NCI-H345 treated with DMSO at 0.1 percent for 48 hours (cell line): ENCODE data around the gene SH3BP2.

ENCODE experiments used
- DNase-seq: peaks from one replicate; lab custom pipeline; 2025; ENCODE audit not compliant: unreplicated experiment; lab: John Stamatoyannopoulos, UW

Gene SH3BP2

DNA sequence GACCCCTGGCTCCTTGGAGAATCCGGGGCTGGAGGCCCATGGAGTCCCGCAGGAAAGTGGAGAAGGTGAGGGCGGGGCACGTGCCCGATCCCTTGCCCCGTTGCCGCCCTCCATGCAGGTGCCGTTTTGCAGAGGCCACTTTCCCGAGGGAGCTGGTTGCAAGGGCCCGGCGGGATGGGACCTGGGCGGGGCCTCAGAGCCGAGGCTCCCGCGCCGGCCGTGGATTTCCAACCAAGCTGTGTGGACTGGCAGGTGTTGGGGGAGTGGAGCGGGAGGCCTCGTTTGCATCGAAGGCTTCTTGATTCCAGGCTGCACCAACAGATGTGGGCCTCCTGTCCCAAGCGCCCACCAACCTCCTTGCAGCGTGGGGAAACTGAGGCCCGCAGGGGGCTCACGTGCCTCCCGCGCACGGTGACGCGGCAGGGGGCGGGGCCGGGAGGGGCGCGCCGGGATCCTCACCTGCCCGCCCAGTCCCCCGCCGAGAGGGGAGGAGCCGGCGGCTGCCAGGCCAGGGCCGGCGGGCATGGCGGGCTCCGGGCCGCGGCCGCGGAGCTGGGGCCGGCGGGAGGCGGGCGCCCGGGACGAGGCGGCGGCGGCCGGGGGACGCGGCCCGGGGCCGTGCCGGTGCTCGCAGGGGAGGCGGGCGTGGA lies 24.9 kb downstream of the SH3BP2 start:
- DNase-seq, result no peak

DNA sequence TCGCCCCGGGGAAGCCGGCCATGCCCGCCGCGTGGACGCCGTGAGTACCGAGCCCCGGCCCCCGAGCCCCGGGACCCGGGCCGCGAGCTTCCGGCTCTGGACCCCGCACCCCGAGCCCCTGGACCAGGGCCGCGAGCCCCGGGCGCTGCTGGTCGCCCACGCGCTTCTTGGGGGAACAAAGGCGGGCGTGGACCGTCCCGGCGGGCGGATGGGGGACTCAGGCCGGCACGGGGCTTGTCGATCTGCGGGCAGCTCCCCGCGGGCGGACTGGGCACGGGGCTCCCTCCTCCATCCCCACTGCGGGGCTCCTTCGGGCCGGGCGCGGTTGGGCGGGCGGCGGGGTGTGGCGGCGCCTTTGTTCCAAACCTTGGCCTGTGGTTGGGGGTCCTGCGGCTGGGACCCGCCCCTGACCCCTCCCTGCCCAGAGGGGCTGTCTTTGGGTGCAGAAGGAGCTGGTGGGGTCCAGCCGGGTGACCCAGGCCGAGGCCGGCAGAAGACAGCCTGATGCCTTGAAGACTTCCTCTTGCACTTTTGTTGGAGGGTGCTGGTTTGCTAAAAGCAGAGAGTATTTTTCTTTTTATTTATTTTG lies 25.6 kb downstream of the SH3BP2 start:
- no peak for DNase-seq

DNA sequence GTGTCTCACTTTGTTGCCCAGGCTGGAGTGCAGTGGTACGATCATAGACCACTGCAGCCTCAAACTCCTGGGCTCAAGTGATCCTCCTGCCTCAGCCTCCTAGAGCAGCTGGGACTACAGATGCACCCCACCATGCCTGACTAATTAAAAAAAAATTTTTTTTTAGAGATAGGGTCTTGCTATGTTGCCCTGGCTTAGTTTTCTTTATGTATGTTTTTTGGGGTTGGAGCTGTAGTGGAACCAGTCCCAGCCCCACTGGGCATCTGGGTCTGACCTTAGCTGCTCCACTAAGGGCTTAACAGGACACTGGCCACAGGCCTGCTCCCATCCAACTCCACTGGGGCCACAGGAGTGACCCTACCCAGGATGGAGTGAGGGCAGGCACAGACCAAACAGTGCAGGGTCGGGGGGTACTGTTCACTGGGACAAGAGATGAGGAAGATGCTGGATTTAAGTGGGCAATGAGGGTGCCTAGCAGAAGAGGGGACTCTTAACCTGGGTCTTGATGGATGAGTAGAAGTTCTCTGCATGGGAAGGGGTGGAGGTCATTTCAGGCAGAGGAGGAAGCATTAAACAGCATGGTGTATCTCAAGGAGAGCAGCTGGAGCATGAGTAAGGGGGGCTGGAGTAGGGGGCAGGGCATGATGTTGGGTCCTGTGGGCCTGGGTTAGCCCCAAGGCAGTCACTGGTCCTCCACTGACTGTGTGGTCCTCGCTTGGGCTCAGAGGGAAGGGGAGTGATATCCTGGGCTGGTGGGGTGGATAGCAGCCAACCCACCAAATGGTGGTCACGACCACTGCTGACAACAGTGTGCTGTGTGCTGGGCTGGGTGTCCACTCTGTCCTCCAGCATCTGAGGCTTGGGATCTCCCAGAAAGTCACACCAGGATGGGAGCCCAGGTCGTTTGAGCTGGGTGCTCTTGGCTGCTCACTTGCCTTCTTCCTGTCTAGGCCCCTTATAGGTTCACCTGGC lies 26.6 kb downstream of the SH3BP2 start:
- DNase-seq, result no peak

DNA sequence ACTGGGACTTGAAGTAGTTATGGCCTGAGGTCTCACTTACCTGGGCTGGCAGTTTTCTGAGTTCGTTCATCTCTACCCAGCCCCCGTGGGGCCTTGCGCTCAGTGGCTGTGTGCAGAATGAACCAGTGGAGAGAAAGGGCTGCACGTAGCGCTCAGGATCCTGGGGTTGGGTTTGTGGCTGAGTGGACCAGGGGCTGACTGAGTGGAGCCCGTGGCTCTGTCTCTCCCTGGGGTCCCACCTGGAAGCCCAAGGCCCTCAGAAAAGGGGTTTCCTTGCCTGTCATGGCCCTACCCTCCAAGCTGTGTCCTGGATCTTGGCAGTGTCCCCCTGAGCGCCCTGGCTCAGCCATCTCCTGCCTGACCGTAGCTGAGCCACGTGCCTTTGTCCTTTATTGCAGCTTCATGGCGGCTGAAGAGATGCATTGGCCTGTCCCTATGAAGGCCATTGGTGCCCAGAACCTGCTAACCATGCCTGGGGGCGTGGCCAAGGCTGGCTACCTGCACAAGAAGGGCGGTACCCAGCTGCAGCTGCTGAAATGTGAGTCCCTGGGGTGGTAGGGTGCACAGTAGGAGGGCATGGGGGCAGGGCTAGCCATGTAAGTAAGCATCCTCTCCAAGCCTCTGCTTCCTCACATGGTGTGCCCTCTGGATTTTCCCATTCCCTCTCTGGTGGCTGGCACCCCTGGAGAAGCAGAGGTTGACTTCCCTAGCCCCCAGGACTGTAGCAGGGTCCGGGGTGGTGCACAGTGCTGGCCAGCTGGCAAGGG lies 27.5 kb downstream of the SH3BP2 start:
- DNase-seq, result no peak

DNA sequence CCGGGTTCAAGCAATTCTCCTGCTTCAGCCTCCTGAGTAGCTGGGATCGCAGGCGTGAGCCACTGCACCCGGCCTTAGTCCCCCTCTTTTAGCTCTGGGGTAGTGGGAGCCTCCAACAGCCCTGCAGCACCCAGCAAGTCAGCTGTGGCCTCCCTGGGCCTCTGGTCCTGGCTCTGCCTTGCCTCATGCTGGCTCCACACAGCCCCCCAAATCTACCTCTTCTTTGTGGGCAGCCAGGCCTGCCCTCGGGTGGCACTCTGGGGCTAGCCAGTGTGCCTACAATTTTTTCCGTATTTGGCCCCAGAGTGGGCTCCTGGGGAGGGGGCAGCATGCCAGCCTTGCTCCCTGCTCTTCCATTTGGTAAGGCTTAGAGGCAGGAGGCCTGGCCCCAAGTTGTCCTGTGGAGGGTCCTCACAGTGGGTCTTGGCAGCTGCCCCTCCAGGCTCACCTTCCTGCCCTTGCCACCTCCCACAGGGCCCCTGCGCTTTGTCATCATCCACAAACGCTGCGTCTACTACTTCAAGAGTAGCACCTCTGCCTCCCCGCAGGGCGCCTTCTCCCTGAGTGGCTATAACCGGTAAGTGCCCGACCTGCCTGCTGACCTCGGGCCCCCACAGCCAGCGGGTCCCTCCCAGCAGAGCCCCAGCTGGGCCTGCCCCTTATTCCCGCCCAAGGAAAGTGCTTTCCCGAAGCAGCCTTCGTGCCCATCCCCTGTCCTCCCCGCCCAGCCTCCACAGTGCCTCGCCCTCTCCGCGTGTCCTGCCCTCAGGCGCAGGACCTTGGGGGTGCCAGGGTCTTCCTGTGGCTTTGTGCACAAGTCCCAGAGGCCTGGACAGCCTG lies 29.8 kb downstream of the SH3BP2 start:
- DNase-seq, result no peak

DNA sequence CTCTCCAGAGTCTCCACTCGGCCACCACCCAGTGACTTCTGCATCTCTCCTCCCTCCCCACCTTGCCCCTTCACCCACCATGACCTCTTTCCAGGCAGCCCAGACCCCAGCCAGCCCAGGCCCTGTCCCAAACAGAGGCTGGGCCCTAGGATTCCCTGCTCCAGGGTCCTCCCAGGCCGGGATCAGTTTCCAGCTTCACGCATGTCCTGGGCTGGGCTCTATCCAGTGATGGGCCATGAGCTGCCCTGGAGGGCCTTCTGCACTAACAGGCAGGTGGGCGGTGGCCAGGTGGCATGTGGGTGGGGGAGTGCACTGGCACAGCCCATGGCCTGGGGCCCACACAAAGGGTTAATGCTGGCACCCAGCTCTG lies 30.4 kb downstream of the SH3BP2 start:
- DNase-seq, result no peak

DNA sequence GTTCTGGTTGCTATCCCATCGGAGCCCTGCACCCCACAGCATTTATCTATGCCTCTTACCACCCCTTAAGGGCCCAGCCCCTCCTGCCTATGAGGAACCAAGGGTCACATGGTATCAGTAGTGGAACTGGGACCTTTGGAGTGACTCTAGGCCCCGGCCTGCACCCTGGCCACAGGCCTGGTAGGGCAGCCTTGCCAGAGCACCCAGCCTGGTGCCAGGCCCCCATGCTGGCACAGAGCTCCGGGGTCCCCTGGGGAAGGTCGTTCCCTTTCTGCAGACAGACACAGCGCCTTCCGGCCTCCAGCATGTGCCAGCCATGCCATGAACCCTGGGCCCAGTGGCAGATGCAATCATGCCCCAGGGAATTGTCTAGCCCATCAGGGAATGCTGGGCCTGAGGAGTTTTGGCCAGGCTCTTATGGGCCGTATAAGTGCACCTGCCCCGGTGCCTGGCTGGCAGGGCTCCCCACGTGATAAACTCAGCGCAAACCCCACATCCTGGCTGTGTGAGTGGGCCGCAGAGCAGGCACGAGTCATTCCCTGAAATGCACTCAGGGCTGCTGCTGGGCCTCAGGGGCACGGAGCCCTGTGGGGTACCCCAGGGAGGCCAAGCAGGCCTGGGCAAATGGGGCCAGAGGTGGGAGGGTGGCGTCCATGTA lies 30.9 kb downstream of the SH3BP2 start:
- DNase-seq, result no peak

DNA sequence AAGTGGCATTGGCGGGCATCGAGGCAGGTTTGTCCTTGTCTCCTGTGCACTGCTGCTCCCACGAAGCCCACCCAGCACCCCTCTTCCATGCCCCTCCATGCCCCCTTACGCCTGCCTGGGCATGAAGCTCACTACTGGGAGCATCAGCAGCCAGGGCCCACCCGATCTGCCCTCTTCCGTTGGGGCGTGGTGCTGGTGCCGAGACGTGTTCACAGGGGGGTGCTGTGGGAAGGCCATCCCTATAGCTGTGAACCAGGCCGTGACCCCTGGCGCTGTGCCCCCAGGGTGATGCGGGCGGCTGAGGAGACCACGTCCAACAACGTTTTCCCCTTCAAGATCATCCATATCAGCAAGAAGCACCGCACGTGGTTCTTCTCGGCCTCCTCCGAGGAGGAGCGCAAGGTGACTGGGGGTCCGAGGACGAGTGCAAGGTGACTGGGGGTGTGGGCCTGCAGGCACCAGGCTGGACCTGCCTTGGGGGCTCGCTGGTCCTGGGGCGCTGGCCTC lies 31.5 kb downstream of the SH3BP2 start:
- DNase-seq, result no peak

DNA sequence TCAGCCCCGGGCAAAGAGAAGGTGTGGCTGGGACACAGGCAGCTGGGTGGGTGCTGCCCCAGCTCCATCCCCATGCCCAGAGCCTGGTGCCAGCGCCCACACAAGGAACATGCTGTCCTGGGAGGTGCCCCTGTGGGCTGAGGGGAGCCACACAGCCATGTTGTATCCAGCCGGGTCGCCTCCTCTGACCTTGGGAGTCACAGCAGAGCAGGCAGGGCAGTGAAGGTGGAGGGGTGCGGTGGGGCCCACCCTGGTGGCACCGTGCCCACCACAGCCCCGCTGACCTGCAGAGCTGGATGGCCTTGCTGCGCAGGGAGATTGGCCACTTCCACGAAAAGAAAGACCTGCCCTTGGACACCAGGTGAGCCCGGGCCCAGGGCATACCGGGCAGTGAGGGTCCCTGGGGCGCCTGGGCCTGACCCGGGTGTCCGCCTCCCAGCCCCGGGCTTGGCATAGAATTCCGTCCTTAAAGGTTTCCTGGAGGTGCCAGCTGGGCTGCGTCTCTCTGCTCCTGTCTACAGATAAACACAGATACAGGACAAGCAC lies 32.0 kb downstream of the SH3BP2 start:
- DNase-seq, result no peak

DNA sequence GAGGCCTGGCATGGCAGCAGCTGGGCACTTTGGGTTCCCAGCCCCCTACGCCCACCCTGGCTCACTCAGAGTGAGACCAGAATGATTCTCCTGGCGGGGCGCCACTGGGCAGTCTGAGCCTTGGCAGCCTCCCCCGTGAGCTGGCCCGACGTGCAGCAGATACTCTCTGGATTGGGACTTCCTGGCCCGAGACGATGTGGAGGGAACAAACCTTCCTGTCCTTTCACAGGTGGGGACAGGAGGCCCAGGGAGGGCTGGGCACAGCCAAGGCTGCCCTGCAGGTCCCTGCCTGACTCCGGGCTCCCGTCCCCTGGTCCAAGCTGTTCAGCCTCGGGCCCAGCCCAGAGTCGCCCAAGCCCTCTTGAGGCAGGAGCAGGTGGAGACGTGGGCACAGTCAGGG lies 32.9 kb downstream of the SH3BP2 start:
- DNase-seq, result no peak

DNA sequence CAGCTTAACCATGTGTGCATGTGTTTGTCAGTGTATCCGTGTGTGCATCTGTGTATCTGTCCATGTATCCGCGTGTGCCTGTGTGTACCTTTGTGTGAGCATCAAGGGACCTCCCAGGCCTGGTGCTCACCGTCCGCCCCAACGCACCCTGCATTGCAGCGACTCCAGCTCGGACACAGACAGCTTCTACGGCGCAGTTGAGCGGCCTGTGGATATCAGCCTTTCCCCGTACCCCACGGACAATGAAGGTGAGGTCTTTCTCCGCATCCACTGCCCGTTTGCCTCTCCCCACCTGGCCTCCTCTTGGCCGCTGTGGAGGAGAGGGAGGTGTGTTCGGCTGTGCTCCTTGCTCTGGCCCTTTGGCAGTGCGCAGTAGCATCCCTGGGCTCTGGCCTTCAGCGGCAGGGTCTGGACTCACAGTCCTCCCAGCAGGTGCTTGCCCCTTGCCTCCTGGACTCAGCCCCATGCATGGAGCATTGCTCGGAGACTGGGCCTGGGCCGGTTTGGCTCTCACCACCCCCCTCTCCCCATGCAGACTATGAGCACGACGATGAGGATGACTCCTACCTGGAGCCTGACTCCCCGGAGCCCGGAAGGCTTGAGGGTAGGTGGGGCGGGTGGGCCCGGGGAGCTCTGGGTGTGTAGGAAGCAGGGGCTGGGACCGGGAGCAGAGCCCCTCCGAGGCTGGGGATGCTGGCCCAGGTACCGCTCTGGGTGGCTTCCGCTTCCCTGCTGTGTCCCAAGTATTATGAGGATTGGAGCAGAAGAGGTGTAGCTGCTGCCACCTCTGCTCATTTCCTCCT lies 34.4 kb downstream of the SH3BP2 start:
- DNase-seq, result no peak

DNA sequence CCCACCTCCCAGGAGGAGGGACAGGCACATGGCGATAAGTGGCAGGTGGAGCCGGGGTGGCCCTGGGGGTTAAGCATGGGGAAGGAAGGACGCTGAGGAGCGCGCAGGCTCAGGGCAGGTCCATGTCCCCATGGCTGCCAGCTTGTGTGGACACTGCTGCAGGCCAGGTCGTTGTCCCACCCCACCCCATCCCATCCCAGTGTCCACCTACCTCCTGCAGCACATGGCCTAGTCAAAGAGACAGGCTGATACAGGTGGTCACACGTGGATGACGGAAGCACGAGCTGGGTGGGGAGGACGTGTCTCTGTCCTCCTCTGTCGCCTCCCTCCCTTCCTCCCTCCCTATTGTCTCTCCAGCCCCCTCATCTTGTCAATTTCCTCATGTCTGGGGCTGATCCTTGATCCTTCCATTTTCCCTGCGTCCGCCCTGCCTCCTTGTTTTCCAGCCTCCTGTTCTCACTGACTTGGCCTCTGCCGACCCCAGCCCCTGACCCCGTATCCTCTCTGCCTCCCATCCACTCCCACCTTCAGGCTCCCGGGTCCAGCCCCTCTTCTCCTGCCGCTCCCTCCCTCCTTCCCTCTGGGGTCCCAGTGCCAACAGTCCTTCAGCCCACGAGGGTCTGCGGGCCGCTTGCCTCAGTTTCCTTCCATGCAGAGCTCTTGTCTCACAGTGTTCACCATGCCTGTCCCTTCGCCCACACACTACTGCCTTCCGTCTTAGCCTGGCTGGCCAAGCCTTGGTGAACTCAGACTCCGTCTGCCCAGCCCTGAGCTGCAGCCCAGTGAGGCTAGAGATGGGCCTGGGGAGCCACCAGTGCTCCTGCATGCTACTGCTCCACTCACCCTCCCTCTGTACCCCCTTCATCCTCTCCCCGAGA lies 35.2 kb downstream of the SH3BP2 start:
- no peak for DNase-seq

DNA sequence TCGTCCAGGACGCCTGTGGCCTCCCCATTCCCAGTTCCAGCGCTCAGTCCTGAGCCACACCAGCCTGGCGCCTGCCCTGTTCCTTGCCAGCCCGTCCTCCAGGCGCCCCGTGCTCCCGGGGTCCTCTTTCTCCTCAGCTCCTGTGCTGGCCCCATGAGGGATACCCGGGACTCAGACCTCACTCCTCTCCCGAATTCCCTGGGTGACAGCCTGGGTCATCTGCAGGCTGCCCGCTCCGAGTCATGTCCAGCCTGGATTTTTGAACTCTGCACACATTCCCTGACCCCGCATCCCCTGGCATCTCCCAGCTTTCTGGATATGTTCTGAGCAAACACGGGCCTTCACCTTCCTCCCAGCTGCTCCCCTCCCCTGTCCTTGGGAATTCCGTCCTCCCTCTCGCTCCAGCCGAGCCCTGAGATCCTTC lies 35.9 kb downstream of the SH3BP2 start:
- no peak for DNase-seq

DNA sequence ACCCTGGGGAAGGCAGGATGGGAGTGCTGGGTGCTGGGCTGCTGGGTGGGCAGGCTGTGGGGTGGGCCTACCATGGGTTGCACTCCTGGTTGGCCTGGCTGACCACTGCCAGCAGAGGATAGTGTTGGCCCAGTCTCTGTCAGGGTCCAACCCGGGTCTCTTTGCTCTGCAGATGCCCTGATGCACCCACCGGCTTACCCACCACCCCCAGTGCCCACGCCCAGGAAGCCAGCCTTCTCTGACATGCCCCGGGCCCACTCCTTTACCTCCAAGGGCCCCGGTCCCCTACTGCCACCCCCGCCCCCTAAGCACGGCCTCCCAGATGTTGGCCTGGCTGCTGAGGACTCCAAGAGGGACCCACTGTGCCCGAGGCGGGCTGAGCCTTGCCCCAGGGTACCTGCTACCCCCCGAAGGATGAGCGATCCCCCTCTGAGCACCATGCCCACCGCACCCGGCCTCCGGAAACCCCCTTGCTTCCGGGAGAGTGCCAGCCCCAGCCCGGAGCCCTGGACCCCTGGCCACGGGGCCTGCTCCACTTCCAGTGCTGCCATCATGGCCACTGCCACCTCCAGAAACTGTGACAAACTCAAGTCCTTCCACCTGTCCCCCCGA lies 36.5 kb downstream of the SH3BP2 start:
- no peak for DNase-seq

DNA sequence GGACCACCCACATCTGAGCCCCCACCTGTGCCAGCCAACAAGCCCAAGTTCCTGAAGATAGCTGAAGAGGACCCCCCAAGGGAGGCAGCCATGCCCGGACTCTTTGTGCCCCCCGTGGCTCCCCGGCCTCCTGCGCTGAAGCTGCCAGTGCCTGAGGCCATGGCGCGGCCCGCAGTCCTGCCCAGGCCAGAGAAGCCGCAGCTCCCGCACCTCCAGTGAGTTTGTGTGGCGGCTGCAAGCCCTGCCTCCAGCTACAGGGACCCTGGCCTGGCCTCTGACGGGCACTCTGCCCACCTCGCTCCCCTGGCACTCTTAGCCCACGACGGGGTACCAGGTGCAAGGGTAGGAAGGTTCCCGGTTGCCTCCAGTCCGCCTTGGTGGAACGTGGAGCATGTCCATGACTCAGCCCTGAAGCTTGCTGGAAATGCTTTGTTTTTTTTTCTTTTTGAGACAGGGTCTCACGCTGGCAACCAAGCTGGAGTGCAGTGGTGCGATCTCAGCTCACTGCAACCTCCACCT lies 37.1 kb downstream of the SH3BP2 start:
- no peak for DNase-seq

DNA sequence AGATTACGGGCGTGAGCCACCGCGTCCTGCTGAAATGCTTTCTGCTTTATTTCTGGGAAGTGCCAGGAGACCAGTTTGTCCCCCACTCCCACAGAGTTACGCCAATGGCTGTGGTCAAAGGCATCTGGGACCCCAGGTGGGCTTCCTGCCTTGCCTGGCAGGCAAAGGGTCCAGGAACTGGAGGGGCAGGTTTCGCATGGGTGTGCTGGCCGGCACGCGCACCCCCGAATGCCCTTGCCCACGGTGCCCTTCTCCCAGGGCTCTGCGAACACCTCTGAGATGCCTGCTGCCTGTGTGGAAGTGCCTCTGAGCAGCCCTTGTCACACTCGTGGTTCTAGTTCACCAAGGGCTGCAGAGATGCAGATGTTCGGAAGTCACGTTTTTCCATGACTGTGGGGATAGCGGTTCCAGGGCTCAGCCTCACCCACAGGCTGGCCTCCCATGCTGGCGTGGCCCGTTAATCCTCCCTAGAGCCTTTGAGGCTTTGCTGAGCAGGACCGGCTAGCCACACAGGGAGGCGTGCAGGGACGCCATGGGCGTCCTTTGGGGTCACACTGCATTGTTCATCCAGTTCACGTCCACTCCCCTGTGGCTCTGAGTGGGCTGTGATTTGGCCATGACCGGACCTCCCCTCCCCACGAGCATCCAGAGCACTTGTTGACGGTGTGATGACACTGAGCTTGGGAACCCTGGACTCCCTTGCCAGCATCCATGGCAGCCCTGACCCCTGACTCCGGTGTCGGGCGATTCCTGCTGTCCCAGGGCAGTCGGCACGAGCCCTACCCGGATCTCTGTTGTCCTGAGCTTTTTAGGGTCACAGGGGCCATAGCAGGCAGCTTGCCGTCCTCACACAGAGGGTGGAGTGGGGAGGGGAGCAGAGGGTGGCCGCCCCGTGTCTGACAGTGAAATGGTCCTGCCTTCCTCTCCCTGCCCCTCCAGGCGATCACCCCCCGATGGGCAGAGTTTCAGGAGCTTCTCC lies 38.0 kb downstream of the SH3BP2 start:
- no peak for DNase-seq
